ENCODE measurements around the gene MRC1.

The MRC1 gene

GRCh38 chr10:17842641-17843040, 33.5 kb downstream of the MRC1 start:
- no peak for DNase-seq

DNA sequence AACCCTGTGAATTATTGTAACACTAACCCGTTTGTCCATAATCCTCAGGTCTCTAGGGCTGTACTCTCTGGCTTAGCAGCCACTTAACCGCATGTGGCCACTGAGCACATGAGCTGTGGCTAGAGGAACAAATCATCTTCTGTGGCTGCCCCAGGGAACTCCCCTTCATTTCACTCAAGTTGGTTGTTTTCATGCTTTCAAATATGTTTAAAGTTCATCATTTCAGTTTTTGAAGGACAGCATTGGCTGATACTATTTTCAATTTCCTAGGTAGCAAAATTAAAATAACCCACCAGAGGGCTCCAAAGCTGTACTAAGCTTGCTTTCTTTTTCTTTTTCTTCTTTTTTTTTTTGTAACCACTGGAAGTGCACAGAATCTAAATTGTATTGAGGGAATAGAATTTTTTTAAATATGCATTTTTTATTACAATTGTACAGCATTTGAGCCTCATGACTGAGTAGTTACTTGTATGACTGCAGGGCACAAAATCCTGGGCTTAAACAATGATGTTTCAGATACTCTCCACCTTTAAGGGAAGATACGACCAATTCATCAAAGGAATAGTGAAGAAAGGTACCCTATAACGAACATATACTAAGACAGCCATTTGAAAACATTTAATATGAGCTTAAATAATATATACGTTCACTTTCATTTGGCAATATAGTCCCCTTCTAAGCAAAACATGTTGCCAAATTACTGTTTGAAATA, 38.6 kb downstream of the MRC1 start:
- DNase-seq, result peak in 2 of 51 donors; percentile 23 to 24

- no peak for DNase-seq
Measured at GRCh38 chr10:17848646-17849045, 39.5 kb downstream of the MRC1 start.

- DNase-seq, result peak in 1 of 51 donors; percentile 3
Measured at GRCh38 chr10:17850501-17850900, 41.4 kb downstream of the MRC1 start.

GRCh38 chr10:17851611-17852010, 42.5 kb downstream of the MRC1 start:
- DNase-seq, result peak in 25 of 51 donors; percentile 2 to 51 (median 12)

GRCh38 chr10:17854044-17854652, 45.0 kb downstream of the MRC1 start:
- DNase-seq, result no peak

GRCh38 chr10:17857040-17857439, 47.9 kb downstream of the MRC1 start:
- DNase-seq, result no peak

GRCh38 chr10:17859492-17860156, 50.5 kb downstream of the MRC1 start:
- no peak for DNase-seq

- no peak for DNase-seq
Measured at GRCh38 chr10:17861760-17862159, 52.6 kb downstream of the MRC1 start.

DNA sequence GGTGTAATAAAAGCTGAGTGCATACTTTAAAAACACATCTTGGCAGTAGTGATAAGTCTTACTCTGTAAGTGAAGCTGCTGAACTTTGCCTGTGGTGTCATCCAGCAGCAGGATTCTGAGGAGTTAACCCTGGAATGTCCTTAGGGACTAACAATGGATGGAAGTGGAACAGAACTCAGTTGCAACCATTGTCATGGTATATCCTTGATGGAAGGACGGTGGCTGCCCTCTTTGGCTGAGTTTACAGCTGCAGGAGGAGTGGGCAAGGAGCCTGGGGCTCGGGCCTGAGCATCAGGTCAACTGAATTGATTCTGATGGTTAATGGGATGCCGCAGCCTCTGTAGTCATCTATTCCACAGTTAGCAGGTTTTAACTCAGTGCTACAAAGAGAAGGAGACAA, 56.2 kb downstream of the MRC1 start:
- DNase-seq, result no peak

- DNase-seq, result no peak
Measured at GRCh38 chr10:17866346-17866745, 57.2 kb downstream of the MRC1 start.

GRCh38 chr10:17867056-17867455, 57.9 kb downstream of the MRC1 start:
- DNase-seq, result no peak

- no peak for DNase-seq
Measured at GRCh38 chr10:17871036-17871435, 61.9 kb downstream of the MRC1 start.

GRCh38 chr10:17872191-17873091, 63.3 kb downstream of the MRC1 start:
- peak in 2 of 51 donors; percentile 1 to 2 for DNase-seq

DNA sequence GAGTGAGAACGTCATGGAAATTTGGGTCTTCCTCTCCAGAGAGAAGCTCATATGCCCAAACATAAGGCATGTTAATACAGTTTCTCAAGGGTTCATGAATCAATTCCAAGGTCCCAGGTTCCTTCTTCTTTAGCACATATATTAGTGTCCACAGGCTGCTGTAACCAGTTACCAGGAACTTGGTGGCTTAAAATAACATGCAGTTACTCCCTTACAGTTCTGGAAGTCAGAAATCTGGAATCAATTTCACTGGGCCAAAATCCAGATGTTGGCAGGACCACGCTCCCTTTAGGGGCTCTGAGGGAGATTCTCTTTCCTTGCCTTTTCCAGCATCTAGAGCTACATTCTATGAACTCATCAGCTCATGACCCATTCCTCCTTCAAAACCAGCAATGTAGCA, 64.8 kb downstream of the MRC1 start:
- DNase-seq, result no peak

GRCh38 chr10:17877121-17877520, 68.0 kb downstream of the MRC1 start:
- DNase-seq, result no peak

- DNase-seq, result no peak
Measured at GRCh38 chr10:17878896-17879295, 69.7 kb downstream of the MRC1 start.

DNA sequence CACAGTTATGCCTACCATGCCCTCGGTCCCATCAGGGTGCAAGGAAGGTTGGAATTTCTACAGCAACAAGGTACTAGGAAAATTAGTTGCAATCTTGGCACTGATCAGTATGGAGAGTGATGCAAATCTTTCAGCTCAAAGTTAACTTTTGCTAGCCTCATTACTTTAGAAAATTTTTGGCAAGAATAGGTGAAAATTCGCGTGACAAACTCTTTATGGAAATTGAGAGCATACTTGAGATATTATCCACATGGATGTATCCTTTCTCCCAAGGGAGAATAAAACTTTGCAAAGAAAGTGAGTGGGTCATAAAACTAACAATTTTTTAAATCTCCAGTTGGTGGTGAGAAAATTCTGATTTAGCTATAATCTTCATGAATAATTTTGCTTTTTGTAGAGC, 71.5 kb downstream of the MRC1 start:
- DNase-seq, result no peak

DNA sequence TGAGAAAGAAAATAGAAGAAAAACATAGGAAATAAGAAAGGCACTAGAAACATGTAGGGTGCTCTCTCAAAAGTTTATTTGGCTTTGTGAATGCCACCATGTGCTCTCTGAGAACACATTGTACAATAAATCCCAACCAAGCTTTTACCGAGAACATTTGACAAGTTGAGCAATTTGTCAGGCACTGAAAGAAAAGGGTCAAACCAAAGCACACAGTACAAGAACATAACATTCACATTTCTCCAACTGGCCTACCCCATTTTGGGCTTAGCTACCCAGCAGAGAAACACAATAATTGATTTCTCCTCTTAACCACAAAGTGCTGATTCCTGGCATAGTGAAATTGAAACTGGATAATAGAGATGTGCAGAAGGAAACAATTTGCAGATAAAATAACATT, 73.4 kb downstream of the MRC1 start:
- DNase-seq, result peak in 4 of 51 donors; percentile 2 to 35 (median 6)

DNA sequence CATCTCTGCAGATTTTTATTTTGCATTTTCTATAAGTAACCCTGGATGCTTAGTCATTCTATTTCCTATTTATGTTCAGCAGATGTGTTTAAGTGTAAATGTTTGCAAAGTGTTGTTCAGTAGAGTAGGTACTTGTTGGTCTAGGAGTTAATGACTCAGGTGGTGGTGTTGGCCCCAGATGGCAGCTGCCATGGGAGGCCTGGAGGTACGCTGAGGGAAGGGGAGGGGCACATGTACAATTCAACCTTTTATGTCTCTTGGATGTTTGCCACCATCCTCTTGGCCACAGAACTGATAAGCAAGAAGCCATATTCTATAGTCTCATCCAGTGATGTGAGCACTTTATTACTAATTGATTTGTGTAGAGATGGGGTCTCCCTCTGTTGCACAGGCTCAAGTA, 74.5 kb downstream of the MRC1 start:
- DNase-seq, result no peak

DNA sequence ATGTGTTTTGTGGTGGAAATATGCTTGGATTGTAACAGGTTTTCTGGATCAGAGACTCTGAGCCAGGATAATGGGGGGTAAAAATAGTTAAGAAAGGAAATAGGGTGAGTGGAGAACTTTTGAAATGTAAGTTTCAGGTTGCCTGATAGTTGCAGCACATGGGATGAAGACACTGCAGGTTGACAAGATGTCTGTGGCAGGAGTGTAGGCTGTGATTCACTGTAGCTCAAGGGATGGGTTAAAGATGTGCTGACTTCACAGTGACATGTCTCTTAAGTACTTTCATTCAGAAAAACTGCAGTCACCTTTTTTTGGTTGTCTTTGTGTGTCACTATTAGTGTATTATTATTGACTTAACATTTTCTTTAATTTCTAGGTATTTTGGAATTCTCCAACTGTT, 79.0 kb downstream of the MRC1 start:
- DNase-seq, result no peak

GRCh38 chr10:17891435-17891834, 82.3 kb downstream of the MRC1 start:
- no peak for DNase-seq

Data from hypothalamus (tissue), 51 donors.